Panc1 (cell line): Measurements from ENCODE around the gene PRSS27. TPM values are rescaled to one million over a fixed set of nuclear protein-coding genes. Genes with fewer than 3 reads are reported as not detected.

Source experiments
- ATAC-seq: fragments of 200-7000 bp; cut with Tn5 transposase; 2 replicates; pipeline ENCODE4 v1.9.1; 2020; ENCODE audit warnings: mild to moderate bottlenecking, moderate library complexity
- BruUV-seq: library from RNA; stranded (reverse); fragments of 400-500 nt; replicated peaks from 2 replicates; lab custom pipeline; 2021; lab: Mats Ljungman, UMichigan
- CTCF ChIA-PET: fragments of 300-600 bp; sonication (Branson Sonifier 250); formaldehyde crosslinking; loops from one replicate; lab custom pipeline; 2022; ENCODE audit warnings: antibody characterized with exemption; lab: Charles Lee
- POLR2A ChIA-PET: fragments of 300-600 bp; sonication (Branson Sonifier 250); formaldehyde crosslinking; loops from one replicate; lab custom pipeline; 2022; ENCODE audit warnings: antibody characterized with exemption; lab: Charles Lee
- DNase-seq: peaks from one replicate; pipeline ENCODE4 v3.0.0-alpha.2; 2010; ENCODE audit warnings: low read depth, low spot score
- H3K27ac ChIP-seq: 2 replicates; pipeline ENCODE4 v1.5.1; 2011; ENCODE audit warnings: mild to moderate bottlenecking, low read length, inconsistent platforms
- H3K27me3 ChIP-seq: fragments of 200-500 bp; sonication (Bioruptor generic); 2 replicates; pipeline ENCODE4 v1.6.0; 2014; ENCODE audit warnings: low read length, inconsistent platforms; ENCODE audit not compliant: control insufficient read depth, insufficient read depth
- H3K36me3 ChIP-seq: fragments of 200-500 bp; sonication (Bioruptor generic); 2 replicates; pipeline ENCODE4 v1.5.1; 2014; ENCODE audit warnings: inconsistent platforms, mild to moderate bottlenecking, low read length, moderate library complexity; ENCODE audit not compliant: control insufficient read depth, insufficient read depth
- H3K4me1 ChIP-seq: 2 replicates; pipeline ENCODE4 v1.5.1; 2011; ENCODE audit warnings: inconsistent platforms, mild to moderate bottlenecking, low read length, moderate library complexity; ENCODE audit not compliant: control insufficient read depth, insufficient read depth
- H3K4me3 ChIP-seq, 2 experiments: 2 replicates each; pipeline ENCODE4 v1.5.1; 2011 to 2012; ENCODE audit warnings: low read depth in 2 of 2, low read length in 2 of 2, mild to moderate bottlenecking in 2 of 2, inconsistent platforms in 1 of 2, moderate library complexity in 1 of 2
- H3K9me3 ChIP-seq: fragments of 200-500 bp; sonication (Bioruptor generic); 2 replicates; pipeline ENCODE4 v1.5.1; 2014; ENCODE audit warnings: low read depth, mild to moderate bottlenecking, inconsistent platforms, low read length, moderate library complexity; ENCODE audit not compliant: control insufficient read depth, insufficient read depth
- POLR2AphosphoS5 ChIP-seq: IDR thresholded peaks from 2 replicates; pipeline ENCODE4 v1.6.1; 2012; ENCODE audit warnings: mild to moderate bottlenecking, low read depth, low read length, moderate library complexity
- SIN3A ChIP-seq: IDR thresholded peaks from 2 replicates; pipeline ENCODE4 v1.6.1; 2012; ENCODE audit warnings: low read depth, mild to moderate bottlenecking, low read length, moderate library complexity, borderline replicate concordance; ENCODE audit not compliant: insufficient read depth
- TCF7L2 ChIP-seq: IDR thresholded peaks from 2 replicates; pipeline ENCODE4 v1.6.1; 2011; ENCODE audit warnings: mild to moderate bottlenecking, low read depth, low read length, inconsistent platforms
- in situ Hi-C: cut with HindIII; loops from 2 replicates; pipeline ENCODE4 v1.10.0; 2016; ENCODE audit warnings: low sequenced_read_pairs, low pct_unique_long_range_greater_than_20kb
- intact Hi-C: fragments of 100-400 bp; cut with micrococcal nuclease; formaldehyde crosslinking; loops from one replicate; pipeline ENCODE4 v1.10.0; 2022; ENCODE audit not compliant: unreplicated experiment
- total RNA-seq: library from RNA; stranded (reverse); gene quantifications from one replicate; pipeline ENCODE4 v1.2.1, GENCODE V29; 2021; ENCODE audit not compliant: unreplicated experiment
- TF ChIP-seq, protein P1 (sequence below): fragments of 450-650 bp; IDR thresholded peaks from 2 replicates; pipeline ENCODE4 v1.5.1; 2017; ENCODE audit warnings: mild to moderate bottlenecking
- TF ChIP-seq, protein P2 (sequence below), 2 experiments: IDR thresholded peaks; 2 replicates each; pipeline ENCODE4 v1.6.1; 2011 to 2012; ENCODE audit warnings: low read depth in 2 of 2, control low read depth in 1 of 2, low read length in 1 of 2, mild to moderate bottlenecking in 1 of 2, moderate library complexity in 1 of 2; ENCODE audit not compliant: insufficient read depth in 1 of 2

PRSS27 gene
- total RNA-seq, 1 experiment from 2014 or later: 3.3 TPM

DNA sequence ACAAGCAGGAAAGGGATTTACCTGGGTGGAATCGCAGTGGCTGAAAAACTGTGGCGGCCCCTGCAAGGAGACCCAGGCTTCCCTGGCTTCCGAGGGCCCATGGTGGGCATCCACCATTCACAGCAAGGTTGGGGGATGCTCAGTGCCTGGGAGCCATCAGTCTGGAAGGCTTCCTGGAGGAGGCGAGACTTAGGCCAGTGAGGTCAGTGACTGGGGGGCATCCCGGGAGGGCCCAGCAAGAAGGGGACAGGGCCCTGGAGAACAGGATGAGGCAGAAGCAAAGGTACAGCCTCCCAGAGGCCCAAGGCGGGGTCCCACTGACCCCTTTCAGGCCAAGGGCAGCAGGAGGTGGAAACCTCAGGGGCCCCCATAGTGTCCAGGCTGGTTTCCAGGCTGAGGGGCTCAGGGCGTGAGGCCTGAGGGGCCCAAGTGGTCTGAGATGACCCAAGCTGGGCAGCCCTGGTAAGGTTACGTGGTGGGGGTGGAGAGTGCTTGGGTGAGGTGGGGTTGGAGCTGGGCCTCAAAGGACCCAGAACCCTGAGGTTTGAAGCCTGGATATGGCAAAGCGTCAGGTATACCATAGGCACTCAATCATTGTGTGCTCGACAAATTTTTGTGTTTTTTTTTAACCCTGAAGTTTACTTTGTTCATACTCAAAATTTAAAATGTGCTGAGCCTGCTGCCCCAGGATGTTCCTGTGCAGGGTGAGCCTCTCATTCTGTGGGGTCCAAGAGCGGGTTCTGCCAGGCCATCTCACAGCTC, 16.6 kb upstream of the PRSS27 start:
- DNase-seq (no peak), ATAC-seq (no peak)
- H3K9me3 ChIP-seq: no peaks in the 10 kb centered on the region
- intact Hi-C loops (no loop called here), in situ Hi-C loops (no loop called here)
- H3K4me1 ChIP-seq: peaks cover 6% of the 10 kb centered on the region
- BruUV-seq: no TSS peak
- TF ChIP-seq, protein P1, sequence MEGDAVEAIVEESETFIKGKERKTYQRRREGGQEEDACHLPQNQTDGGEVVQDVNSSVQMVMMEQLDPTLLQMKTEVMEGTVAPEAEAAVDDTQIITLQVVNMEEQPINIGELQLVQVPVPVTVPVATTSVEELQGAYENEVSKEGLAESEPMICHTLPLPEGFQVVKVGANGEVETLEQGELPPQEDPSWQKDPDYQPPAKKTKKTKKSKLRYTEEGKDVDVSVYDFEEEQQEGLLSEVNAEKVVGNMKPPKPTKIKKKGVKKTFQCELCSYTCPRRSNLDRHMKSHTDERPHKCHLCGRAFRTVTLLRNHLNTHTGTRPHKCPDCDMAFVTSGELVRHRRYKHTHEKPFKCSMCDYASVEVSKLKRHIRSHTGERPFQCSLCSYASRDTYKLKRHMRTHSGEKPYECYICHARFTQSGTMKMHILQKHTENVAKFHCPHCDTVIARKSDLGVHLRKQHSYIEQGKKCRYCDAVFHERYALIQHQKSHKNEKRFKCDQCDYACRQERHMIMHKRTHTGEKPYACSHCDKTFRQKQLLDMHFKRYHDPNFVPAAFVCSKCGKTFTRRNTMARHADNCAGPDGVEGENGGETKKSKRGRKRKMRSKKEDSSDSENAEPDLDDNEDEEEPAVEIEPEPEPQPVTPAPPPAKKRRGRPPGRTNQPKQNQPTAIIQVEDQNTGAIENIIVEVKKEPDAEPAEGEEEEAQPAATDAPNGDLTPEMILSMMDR: no peak
- TF ChIP-seq, protein P2, sequence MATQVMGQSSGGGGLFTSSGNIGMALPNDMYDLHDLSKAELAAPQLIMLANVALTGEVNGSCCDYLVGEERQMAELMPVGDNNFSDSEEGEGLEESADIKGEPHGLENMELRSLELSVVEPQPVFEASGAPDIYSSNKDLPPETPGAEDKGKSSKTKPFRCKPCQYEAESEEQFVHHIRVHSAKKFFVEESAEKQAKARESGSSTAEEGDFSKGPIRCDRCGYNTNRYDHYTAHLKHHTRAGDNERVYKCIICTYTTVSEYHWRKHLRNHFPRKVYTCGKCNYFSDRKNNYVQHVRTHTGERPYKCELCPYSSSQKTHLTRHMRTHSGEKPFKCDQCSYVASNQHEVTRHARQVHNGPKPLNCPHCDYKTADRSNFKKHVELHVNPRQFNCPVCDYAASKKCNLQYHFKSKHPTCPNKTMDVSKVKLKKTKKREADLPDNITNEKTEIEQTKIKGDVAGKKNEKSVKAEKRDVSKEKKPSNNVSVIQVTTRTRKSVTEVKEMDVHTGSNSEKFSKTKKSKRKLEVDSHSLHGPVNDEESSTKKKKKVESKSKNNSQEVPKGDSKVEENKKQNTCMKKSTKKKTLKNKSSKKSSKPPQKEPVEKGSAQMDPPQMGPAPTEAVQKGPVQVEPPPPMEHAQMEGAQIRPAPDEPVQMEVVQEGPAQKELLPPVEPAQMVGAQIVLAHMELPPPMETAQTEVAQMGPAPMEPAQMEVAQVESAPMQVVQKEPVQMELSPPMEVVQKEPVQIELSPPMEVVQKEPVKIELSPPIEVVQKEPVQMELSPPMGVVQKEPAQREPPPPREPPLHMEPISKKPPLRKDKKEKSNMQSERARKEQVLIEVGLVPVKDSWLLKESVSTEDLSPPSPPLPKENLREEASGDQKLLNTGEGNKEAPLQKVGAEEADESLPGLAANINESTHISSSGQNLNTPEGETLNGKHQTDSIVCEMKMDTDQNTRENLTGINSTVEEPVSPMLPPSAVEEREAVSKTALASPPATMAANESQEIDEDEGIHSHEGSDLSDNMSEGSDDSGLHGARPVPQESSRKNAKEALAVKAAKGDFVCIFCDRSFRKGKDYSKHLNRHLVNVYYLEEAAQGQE (IDR thresholded peaks at IDR 0.05; ENCODE audit: insufficient read depth in 1 of 2, low read depth in 2 of 2, low read length in 1 of 2): no peak
- TF ChIP-seq POLR2AphosphoS5 (no peak), TCF7L2 (no peak), SIN3A (no peak)
- ChIA-PET CTCF (no interaction called here), POLR2A (no interaction called here)
- H3K4me3 ChIP-seq: no peak overlapping the region
- no peak overlapping the region for H3K27ac ChIP-seq
- H3K27me3 ChIP-seq: no peaks in the 10 kb centered on the region
- no peaks in the 10 kb centered on the region for H3K36me3 ChIP-seq

DNA sequence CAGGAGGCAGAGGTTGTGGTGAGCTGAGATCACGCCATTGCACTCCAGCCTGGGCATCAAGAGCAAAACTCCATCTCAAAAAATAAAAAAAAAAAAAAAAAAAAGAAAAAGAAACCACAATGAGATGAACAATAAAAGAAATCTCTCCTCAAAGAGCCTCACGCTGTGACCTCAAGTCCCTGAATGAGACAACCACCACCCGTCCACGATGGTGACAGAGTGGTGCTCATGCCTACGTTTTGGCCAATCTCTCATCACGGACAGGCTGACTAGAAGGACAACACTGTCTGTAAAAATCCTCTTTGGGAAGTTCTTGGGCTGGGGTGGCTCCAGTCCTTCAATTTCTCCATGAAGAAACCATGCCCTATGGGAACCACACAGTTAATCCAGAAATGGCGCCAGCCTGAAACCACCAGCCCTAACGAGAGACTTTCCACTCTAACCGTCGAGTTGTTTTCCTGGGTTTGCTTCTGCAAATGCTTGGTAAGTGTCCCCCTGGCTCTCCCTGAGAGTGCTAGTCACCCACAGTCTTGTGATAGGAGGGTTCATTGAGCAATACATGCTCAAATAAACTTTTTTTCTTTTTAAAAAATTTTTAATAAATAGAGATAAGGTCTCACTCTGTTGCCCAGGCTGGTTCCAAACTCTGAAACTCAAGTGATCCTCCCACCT, 15.0 kb upstream of the PRSS27 start:
- ChIA-PET POLR2A (no interaction called here), CTCF (no interaction called here)
- no peak overlapping the region for H3K27ac ChIP-seq
- peaks cover 6% of the 10 kb centered on the region for H3K4me1 ChIP-seq
- DNase-seq (no peak), ATAC-seq (no peak)
- in situ Hi-C loops: no loop called here
- TF ChIP-seq TCF7L2: no peak
- no peak for TF ChIP-seq SIN3A
- TF ChIP-seq, protein P1: no peak
- TF ChIP-seq POLR2AphosphoS5: no peak
- TF ChIP-seq, protein P2 (IDR thresholded peaks at IDR 0.05; ENCODE audit: insufficient read depth in 1 of 2, low read depth in 2 of 2, low read length in 1 of 2): no peak
- H3K27me3 ChIP-seq: no peaks in the 10 kb centered on the region
- intact Hi-C loops: no loop called here
- no peaks in the 10 kb centered on the region for H3K9me3 ChIP-seq
- no peaks in the 10 kb centered on the region for H3K36me3 ChIP-seq
- no peak overlapping the region for H3K4me3 ChIP-seq
- BruUV-seq: no TSS peak
